K562 (cell line): Measurements from ENCODE around the gene KMT5C. TPM values are rescaled to one million over a fixed set of nuclear protein-coding genes. Genes with fewer than 3 reads are reported as not detected.
A peak's percentile ranks its signal among the peaks of the same experiment; 100 is the strongest.

Experiments
- ATAC-seq: fragments of 200-7000 bp; cut with Tn5 transposase; 3 replicates; pipeline ENCODE4 v1.9.1; 2020; ENCODE audit warnings: moderate library complexity
- BruUV-seq: library from RNA; stranded (reverse); fragments of 400-500 nt; replicated peaks from 2 replicates; lab custom pipeline; 2021; lab: Mats Ljungman, UMichigan
- CTCF ChIA-PET: fragments of 300-600 bp; formaldehyde crosslinking; extraction: SDS; loops from one replicate; lab custom pipeline; 2021; ENCODE audit warnings: low intra/inter-chr PET ratio; lab: Yijun Ruan, JAX
- POLR2A ChIA-PET: fragments of 300-600, 350-650 bp; sonication (Branson Sonifier 250); formaldehyde crosslinking; extraction: SDS; loops from one replicate; lab custom pipeline; 2021; ENCODE audit warnings: antibody characterized with exemption, inconsistent platforms; lab: Yijun Ruan, JAX
- DNase-seq, 4 experiments: peaks; one replicate each; pipeline versions ENCODE4 v3.0.0 to v3.0.0-alpha.2; 2011 to 2018; ENCODE audit warnings: low spot score in 3 of 4, mixed read lengths in 3 of 4; ENCODE audit errors: extremely low read depth in 1 of 4
- FAIRE-seq: peaks from 2 replicates; lab custom pipeline; 2011; peaks lifted over from hg19 to GRCh38; lab: Jason Lieb, UNC
- H2AFZ ChIP-seq: 2 replicates; pipeline ENCODE4 v1.6.0; 2011; ENCODE audit warnings: low read depth, low read length, control low read depth, inconsistent platforms
- H3K27ac ChIP-seq: fragments of 200-600 bp; 3 replicates; pipeline ENCODE4 v1.8.0; 2011; ENCODE audit warnings: low read depth, mild to moderate bottlenecking, control low read depth, inconsistent platforms, low read length, moderate library complexity, mixed read lengths; ENCODE audit errors: extremely low read depth
- H3K27me3 ChIP-seq, 2 experiments: fragments of 300-600 bp in 1 of 2; 2 replicates in 1 of 2; 3 replicates in 1 of 2; pipeline versions ENCODE4 v1.6.0 to v1.8.0; 2011; ENCODE audit warnings: inconsistent platforms in 2 of 2, low read length in 2 of 2, mild to moderate bottlenecking in 1 of 2, mixed read lengths in 1 of 2, moderate library complexity in 1 of 2; ENCODE audit not compliant: control insufficient read depth in 2 of 2, insufficient read depth in 2 of 2
- H3K36me3 ChIP-seq: fragments of 300-600 bp; 3 replicates; pipeline ENCODE4 v1.8.0; 2011; ENCODE audit warnings: mild to moderate bottlenecking, low read length, inconsistent platforms; ENCODE audit not compliant: control insufficient read depth, insufficient read depth
- H3K4me1 ChIP-seq, 2 experiments: fragments of 200-600 bp in 1 of 2; replicated peaks in 1 of 2; 2 replicates in 1 of 2; 3 replicates in 1 of 2; pipeline versions ENCODE4 v1.5.1 to v1.8.0; 2011; ENCODE audit warnings: inconsistent platforms in 2 of 2, low read length in 2 of 2, mild to moderate bottlenecking in 1 of 2, mixed read lengths in 1 of 2, moderate library complexity in 1 of 2; ENCODE audit not compliant: control insufficient read depth in 2 of 2, insufficient read depth in 2 of 2
- H3K4me2 ChIP-seq: 2 replicates; pipeline ENCODE4 v1.6.1; 2011; ENCODE audit warnings: low read length, control low read depth, inconsistent platforms, mixed read lengths; ENCODE audit not compliant: insufficient read depth
- H3K4me3 ChIP-seq: fragments of 200-600 bp; sonication (generic), shearing (Covaris generic); 2 replicates; pipeline ENCODE4 v1.5.1; 2016; ENCODE audit warnings: control low read depth, inconsistent platforms
- H3K79me2 ChIP-seq: fragments of 200-600 bp; 3 replicates; pipeline ENCODE4 v1.8.0; 2011; ENCODE audit warnings: low read length, inconsistent platforms; ENCODE audit not compliant: control insufficient read depth, insufficient read depth
- H3K9ac ChIP-seq, 2 experiments: 2 replicates each; pipeline versions ENCODE4 v1.6.0 to v1.6.1; 2011; ENCODE audit warnings: low read depth in 2 of 2, low read length in 2 of 2, control low read depth in 1 of 2, inconsistent platforms in 1 of 2, mild to moderate bottlenecking in 1 of 2, mixed read lengths in 1 of 2; ENCODE audit not compliant: insufficient read depth in 1 of 2
- H3K9me1 ChIP-seq: one replicate; pipeline ENCODE4 v1.6.0; 2011; ENCODE audit warnings: inconsistent platforms, mild to moderate bottlenecking, low read length, moderate library complexity; ENCODE audit not compliant: control insufficient read depth, insufficient read depth
- H3K9me3 ChIP-seq: replicated peaks from 2 replicates; pipeline ENCODE4 v1.5.1; 2011; ENCODE audit warnings: low read depth, low read length, inconsistent platforms; ENCODE audit not compliant: control insufficient read depth, insufficient read depth
- H4K20me1 ChIP-seq: replicated peaks from 2 replicates; pipeline ENCODE4 v1.6.1; 2011; ENCODE audit warnings: low read length, inconsistent platforms, mixed read lengths; ENCODE audit not compliant: control insufficient read depth, insufficient read depth
- BCOR ChIP-seq: fragments of 450-650 bp; IDR thresholded peaks from 2 replicates; pipeline ENCODE4 v1.6.1; 2016
- CCAR2 ChIP-seq: fragments of 200-400 bp; formaldehyde crosslinking; IDR thresholded peaks from 2 replicates; pipeline ENCODE4 v1.6.1; 2017; ENCODE audit warnings: mild to moderate bottlenecking, low read depth, low read length
- ETS1 ChIP-seq: conservative IDR thresholded peaks from 2 replicates; pipeline ENCODE4 v1.6.1; 2011; ENCODE audit warnings: low read depth, mild to moderate bottlenecking, low read length; ENCODE audit not compliant: control insufficient read depth
- KDM1A ChIP-seq, 2 experiments: fragments of 450-650 bp; IDR thresholded peaks; 2 replicates each; pipeline ENCODE4 v1.6.1; 2016; ENCODE audit warnings: mild to moderate bottlenecking in 2 of 2
- LEF1 ChIP-seq: fragments of 450-650 bp; IDR thresholded peaks from 2 replicates; pipeline ENCODE4 v1.6.1; 2016; ENCODE audit warnings: mild to moderate bottlenecking
- RAD51 ChIP-seq: fragments of 450-650 bp; IDR thresholded peaks from 2 replicates; pipeline ENCODE4 v1.7.1; 2016; ENCODE audit warnings: low read depth, mild to moderate bottlenecking, borderline replicate concordance
- RBM25 ChIP-seq: fragments of 200-400 bp; formaldehyde crosslinking; IDR thresholded peaks from 2 replicates; pipeline ENCODE4 v1.6.1; 2018; ENCODE audit warnings: low read length, low read depth, moderate library complexity; ENCODE audit not compliant: severe bottlenecking
- WGBS: fragments of 100-300 bp; shearing (Covaris generic); methylation state at CpG from one replicate; pipeline ENCODE4 v1.1.6; 2016; ENCODE audit warnings: low coverage, mixed read lengths; ENCODE audit not compliant: insufficient coverage; ENCODE audit errors: missing lambda C conversion rate; 5-methylcytosine and 5-hydroxymethylcytosine counted together
- in situ Hi-C: fragments of 300-500 bp; cut with MboI; formaldehyde crosslinking; loops from 4 replicates; pipeline ENCODE4 v1.15.0; 2018; ENCODE audit warnings: inconsistent platforms, mixed read lengths
- intact Hi-C: fragments of 100-400 bp; cut with micrococcal nuclease; formaldehyde crosslinking; loops from 2 replicates; pipeline ENCODE4 v1.14.2; 2022
- polyA plus RNA-seq, 8 experiments: library from polyadenylated mRNA; depleted of rRNA in 4 of 8; stranded (reverse) in 5 of 8; unstranded in 3 of 8; fragments of >200 nt; fragmentation: Nextera tagmentation in 2 of 8; fragmentation: Illumina TruSeq in 1 of 8; extraction: Ambion mirVana in 2 of 8; extraction: Trizol in 1 of 8; gene quantifications; 2 replicates each; pipeline versions ENCODE4 v1.2.1 to v1.2.3, GENCODE V29; 2011 to 2014; ENCODE audit warnings: inconsistent platforms in 1 of 8, missing spikeins in 1 of 8
- total RNA-seq, 7 experiments: library from RNA; depleted of rRNA in 6 of 7; stranded (reverse); fragments of >200 nt in 6 of 7; fragmentation: Illumina TruSeq in 2 of 7; extraction: Trizol in 2 of 7; gene quantifications; 2 replicates each; pipeline versions ENCODE4 v1.2.1 to v1.2.3, GENCODE V29; 2011 to 2021; ENCODE audit warnings: low replicate concordance in 1 of 7

KMT5C gene
- total and polyA plus RNA-seq, 9 of the 15 experiments (the other 6 are each of a cell fraction or from before 2014, with no cell fraction given) = 0.15 to 53.5 (median 16.6) TPM

DNA sequence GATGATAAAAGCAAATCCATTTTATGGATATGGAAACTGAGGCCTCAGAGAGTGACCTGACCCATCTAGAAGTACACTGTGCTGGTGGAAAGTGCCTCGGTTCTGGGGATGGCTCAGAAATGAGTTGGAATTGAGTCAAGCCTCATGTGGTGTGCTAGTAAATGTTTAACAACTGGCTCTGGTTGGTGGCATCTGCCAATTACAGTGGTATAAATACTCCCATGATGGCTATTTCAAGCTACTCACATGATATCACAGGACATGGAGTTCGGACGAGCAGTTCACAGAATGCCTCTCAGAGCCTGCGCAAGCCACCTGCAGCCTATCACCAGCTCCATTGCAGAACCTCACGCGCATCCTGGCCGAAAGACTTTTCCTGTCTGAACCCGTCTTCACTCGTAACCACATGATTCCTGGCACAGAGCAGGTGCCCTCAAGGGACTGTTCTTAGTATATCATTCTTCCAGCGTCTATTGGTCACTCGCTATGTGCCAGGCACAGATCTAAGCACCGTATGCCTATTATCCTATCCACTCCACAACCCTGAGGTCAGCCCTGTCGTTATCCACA, 23.6 kb upstream of the KMT5C start:
- no peak overlapping the region for H3K9ac ChIP-seq
- in situ Hi-C loops = no loop called here
- BruUV-seq = no TSS peak
- no peaks in the 10 kb centered on the region for H3K36me3 ChIP-seq
- no peak overlapping the region for H3K27ac ChIP-seq
- POLR2A ChIA-PET = interaction anchor here (0.5 to 3.0 kb wide), 3 partner anchors 23 to 126 kb away, joined by 3 to 7 read pairs (median 3); partner anchors contain the start of gene PPP6R1
- CTCF ChIA-PET = no interaction called here
- intact Hi-C loops = no loop called here
- FAIRE-seq (no peak), DNase-seq (no peak), ATAC-seq (no peak)
- H4K20me1 ChIP-seq = no peaks in the 10 kb centered on the region
- H3K4me2 ChIP-seq = no peak overlapping the region
- H3K27me3 ChIP-seq = no peaks in the 10 kb centered on the region
- H2AFZ ChIP-seq = no peak overlapping the region
- no peak overlapping the region for H3K4me3 ChIP-seq
- H3K9me3 ChIP-seq = no peaks in the 10 kb centered on the region
- no peaks in the 10 kb centered on the region for H3K79me2 ChIP-seq
- TF ChIP-seq RBM25 (peak; percentile 40), CCAR2 (no peak), BCOR (peak; percentile 62), RAD51 (no peak), KDM1A (IDR thresholded peaks at IDR 0.05) (0 out of 4 replicates have a peak, but pooled peaks of 1 of the 2 experiments have one; percentile 12), ETS1 (no peak), LEF1 (no peak)
- 70% methylated on average over 13 of the region's 13 CpGs for WGBS
- H3K9me1 ChIP-seq = no peaks in the 10 kb centered on the region
- peaks cover 9 to 44% of the 10 kb centered on the region in 2 experiments; a peak in 4 of 5 replicates for H3K4me1 ChIP-seq
